IMR-90 (cell line): Measurements from ENCODE around the gene GDI2. TPM values are rescaled to one million over a fixed set of nuclear protein-coding genes. Genes with fewer than 3 reads are reported as not detected.

Experiments
- ATAC-seq: fragments of 200-7000 bp; cut with Tn5 transposase; 2 replicates; pipeline ENCODE4 v1.9.1; 2020; ENCODE audit warnings: low read depth, mild to moderate bottlenecking, moderate library complexity
- BruUV-seq: library from RNA; stranded (reverse); fragments of 400-500 nt; replicated peaks from 2 replicates; lab custom pipeline; 2021; lab: Mats Ljungman, UMichigan
- CTCF ChIA-PET: fragments of 300-600 bp; formaldehyde crosslinking; extraction: SDS; loops from one replicate; lab custom pipeline; 2021; ENCODE audit warnings: antibody characterized with exemption; lab: Yijun Ruan, JAX
- POLR2A ChIA-PET: fragments of 300-600 bp; sonication (Branson Sonifier 250); formaldehyde crosslinking; loops from one replicate; lab custom pipeline; 2022; ENCODE audit warnings: antibody characterized with exemption; ENCODE audit not compliant: unreplicated experiment; lab: Charles Lee
- DNase-seq: peaks from one replicate; pipeline ENCODE4 v3.0.0; 2013
- H2AFZ ChIP-seq: replicated peaks from 2 replicates; pipeline ENCODE3; 2013; ENCODE audit warnings: low read length, mild to moderate bottlenecking; ENCODE audit not compliant: poor library complexity
- H2AK5ac ChIP-seq: 2 replicates; pipeline ENCODE4 v1.6.1; 2013; ENCODE audit warnings: low read depth, low read length, inconsistent platforms
- H2AK9ac ChIP-seq: replicated peaks from 2 replicates; pipeline ENCODE3; 2013; ENCODE audit warnings: mild to moderate bottlenecking, low read depth, low read length, moderate library complexity; ENCODE audit not compliant: poor library complexity
- H2BK120ac ChIP-seq: 2 replicates; pipeline ENCODE4 v1.6.1; 2013; ENCODE audit warnings: low read depth, low read length, inconsistent platforms
- H2BK15ac ChIP-seq: 3 replicates; pipeline ENCODE4 v1.6.1; 2013; ENCODE audit warnings: low read depth, low read length, inconsistent platforms
- H2BK20ac ChIP-seq: 2 replicates; pipeline ENCODE4 v1.6.1; 2013; ENCODE audit warnings: low read depth, mild to moderate bottlenecking, inconsistent platforms, low read length, moderate library complexity
- H2BK5ac ChIP-seq: 2 replicates; pipeline ENCODE4 v1.6.1; 2013; ENCODE audit warnings: mild to moderate bottlenecking, low read depth, low read length, inconsistent platforms; ENCODE audit not compliant: poor library complexity, severe bottlenecking
- H3K14ac ChIP-seq: replicated peaks from 2 replicates; pipeline ENCODE4 v1.6.1; 2013; ENCODE audit warnings: low read depth, low read length, inconsistent platforms
- H3K18ac ChIP-seq: 2 replicates; pipeline ENCODE4 v1.6.1; 2013; ENCODE audit warnings: low read depth, low read length, control low read depth
- H3K23ac ChIP-seq: 2 replicates; pipeline ENCODE4 v1.6.1; 2013; ENCODE audit warnings: low read depth, low read length, inconsistent platforms
- H3K27ac ChIP-seq: 2 replicates; pipeline ENCODE4 v1.5.1; 2013; ENCODE audit warnings: mild to moderate bottlenecking, control low read depth, low read length; ENCODE audit not compliant: insufficient read depth
- H3K27me3 ChIP-seq: 2 replicates; pipeline ENCODE4 v1.6.1; 2013; ENCODE audit warnings: low read length; ENCODE audit not compliant: control insufficient read depth, insufficient read depth
- H3K36me3 ChIP-seq: 2 replicates; pipeline ENCODE4 v1.6.1; 2013; ENCODE audit warnings: low read length, mixed read lengths; ENCODE audit not compliant: control insufficient read depth, insufficient read depth
- H3K4ac ChIP-seq: 2 replicates; pipeline ENCODE4 v1.6.1; 2013; ENCODE audit warnings: low read depth, low read length, inconsistent platforms
- H3K4me1 ChIP-seq: 2 replicates; pipeline ENCODE4 v1.6.1; 2013; ENCODE audit warnings: low read length, mixed read lengths; ENCODE audit not compliant: control insufficient read depth, insufficient read depth
- H3K4me2 ChIP-seq: 2 replicates; pipeline ENCODE4 v1.6.1; 2013; ENCODE audit warnings: low read depth, mild to moderate bottlenecking, control low read depth, low read length, moderate library complexity
- H3K4me3 ChIP-seq: 2 replicates; pipeline ENCODE4 v1.5.1; 2013; ENCODE audit warnings: low read depth, mild to moderate bottlenecking, control low read depth, low read length, moderate library complexity; ENCODE audit not compliant: insufficient read depth
- H3K56ac ChIP-seq: 2 replicates; pipeline ENCODE4 v1.6.1; 2013; ENCODE audit warnings: low read length, inconsistent platforms; ENCODE audit not compliant: insufficient read depth; ENCODE audit errors: extremely low read depth
- H3K79me1 ChIP-seq, 2 experiments: 2 replicates each; pipeline ENCODE4 v1.6.1; 2013; ENCODE audit warnings: low read length in 2 of 2, inconsistent platforms in 1 of 2, low read depth in 1 of 2
- H3K9ac ChIP-seq: 2 replicates; pipeline ENCODE4 v1.6.1; 2013; ENCODE audit warnings: low read depth, low read length, control low read depth
- H3K9me1 ChIP-seq: 2 replicates; pipeline ENCODE4 v1.6.1; 2013; ENCODE audit warnings: low read length, inconsistent platforms; ENCODE audit not compliant: insufficient read depth
- H3K9me3 ChIP-seq: 2 replicates; pipeline ENCODE4 v1.6.1; 2013; ENCODE audit warnings: low read length; ENCODE audit not compliant: control insufficient read depth, insufficient read depth
- H4K20me1 ChIP-seq: 2 replicates; pipeline ENCODE4 v1.6.1; 2013; ENCODE audit warnings: low read length, inconsistent platforms; ENCODE audit not compliant: insufficient read depth
- H4K5ac ChIP-seq: 2 replicates; pipeline ENCODE4 v1.6.1; 2013; ENCODE audit warnings: mild to moderate bottlenecking, low read depth, low read length, control low read depth
- H4K8ac ChIP-seq, 2 experiments: 2 replicates each; pipeline ENCODE4 v1.6.1; 2013; ENCODE audit warnings: low read depth in 2 of 2, low read length in 2 of 2, control low read depth in 1 of 2, inconsistent platforms in 1 of 2
- H4K91ac ChIP-seq: 2 replicates; pipeline ENCODE4 v1.6.1; 2013; ENCODE audit warnings: low read depth, low read length, inconsistent platforms; ENCODE audit not compliant: insufficient read depth
- BHLHE40 ChIP-seq: fragments of 150-350 bp; IDR thresholded peaks from 2 replicates; pipeline ENCODE4 v1.6.1; 2016; ENCODE audit warnings: mild to moderate bottlenecking, low read depth, low read length
- CEBPB ChIP-seq: IDR thresholded peaks from 2 replicates; pipeline ENCODE4 v1.6.1; 2012; ENCODE audit warnings: low read depth, low read length, improper control_type of control experiment
- CHD1 ChIP-seq: IDR thresholded peaks from 2 replicates; pipeline ENCODE4 v1.6.1; 2012; ENCODE audit warnings: low read depth, low read length, improper control_type of control experiment
- CTCF ChIP-seq: conservative IDR thresholded peaks from 2 replicates; pipeline ENCODE4 v1.5.1; 2012; ENCODE audit warnings: mild to moderate bottlenecking, low read depth, low read length, improper control_type of control experiment
- ELK1 ChIP-seq: fragments of 150-350 bp; IDR thresholded peaks from 2 replicates; pipeline ENCODE4 v1.6.1; 2016; ENCODE audit warnings: low read depth, mild to moderate bottlenecking, low read length, moderate library complexity, borderline replicate concordance
- FOS ChIP-seq: fragments of 150-350 bp; IDR thresholded peaks from 2 replicates; pipeline ENCODE4 v1.6.1; 2016; ENCODE audit warnings: low read depth, low read length
- MAFK ChIP-seq: IDR thresholded peaks from 2 replicates; pipeline ENCODE4 v1.6.1; 2012; ENCODE audit warnings: low read depth, low read length, improper control_type of control experiment
- MAZ ChIP-seq: IDR thresholded peaks from 2 replicates; pipeline ENCODE4 v1.6.1; 2012; ENCODE audit warnings: low read depth, mild to moderate bottlenecking, low read length, improper control_type of control experiment, moderate library complexity, borderline replicate concordance
- MXI1 ChIP-seq: IDR thresholded peaks from 2 replicates; pipeline ENCODE4 v1.6.1; 2012; ENCODE audit warnings: low read depth, mild to moderate bottlenecking, low read length, moderate library complexity, borderline replicate concordance
- NFE2L2 ChIP-seq: fragments of 150-350 bp; IDR thresholded peaks from 2 replicates; pipeline ENCODE4 v1.6.1; 2016; ENCODE audit warnings: low read depth, mild to moderate bottlenecking, low read length
- POLR2A ChIP-seq: IDR thresholded peaks from 2 replicates; pipeline ENCODE4 v1.6.1; 2012; ENCODE audit warnings: mild to moderate bottlenecking, low read depth, low read length
- RAD21 ChIP-seq: IDR thresholded peaks from 2 replicates; pipeline ENCODE4 v1.6.1; 2012; ENCODE audit warnings: low read length, improper control_type of control experiment
- RCOR1 ChIP-seq: IDR thresholded peaks from 2 replicates; pipeline ENCODE4 v1.6.1; 2012; ENCODE audit warnings: mild to moderate bottlenecking, low read length, improper control_type of control experiment; ENCODE audit not compliant: insufficient replicate concordance
- RFX5 ChIP-seq: IDR thresholded peaks from 2 replicates; pipeline ENCODE4 v1.8.0; 2012; ENCODE audit warnings: low read depth, mild to moderate bottlenecking, low read length, moderate library complexity
- SMC3 ChIP-seq: fragments of 150-350 bp; IDR thresholded peaks from 2 replicates; pipeline ENCODE4 v1.6.1; 2016; ENCODE audit warnings: low read depth, mild to moderate bottlenecking, antibody characterized with exemption, low read length, moderate library complexity
- USF2 ChIP-seq: fragments of 150-350 bp; IDR thresholded peaks from 2 replicates; pipeline ENCODE4 v1.6.1; 2017; ENCODE audit warnings: mild to moderate bottlenecking, antibody characterized with exemption, low read length, low read depth
- WGBS, 2 experiments: methylation state at CpG; one replicate each; pipeline versions ENCODE4 v1.1.5 to v1.1.7; 2013; ENCODE audit warnings: missing lambda C conversion rate in 2 of 2; ENCODE audit not compliant: insufficient read length in 1 of 2; ENCODE audit errors: extremely low coverage in 2 of 2; 5-methylcytosine and 5-hydroxymethylcytosine counted together
- dilution Hi-C: fragments of 300-500 bp; cut with HindIII; formaldehyde crosslinking; loops from one replicate; pipeline ENCODE4 v1.14.3; 2018; ENCODE audit warnings: low sequenced_read_pairs; ENCODE audit not compliant: unreplicated experiment
- in situ Hi-C: fragments of 300-500 bp; cut with MboI; formaldehyde crosslinking; loops from 3 replicates; pipeline ENCODE4 v1.14.3; 2019; ENCODE audit warnings: low sequenced_read_pairs, inconsistent platforms, mixed read lengths
- intact Hi-C: fragments of 100-400 bp; cut with micrococcal nuclease; formaldehyde crosslinking; loops from 2 replicates; pipeline ENCODE4 v1.10.0; 2022
- polyA plus RNA-seq, 3 experiments: library from polyadenylated mRNA; depleted of rRNA; stranded (reverse); fragments of >200 nt; gene quantifications; 2 replicates each; pipeline ENCODE4 v1.2.3, GENCODE V29; 2012; ENCODE audit warnings: low replicate concordance in 1 of 3
- total RNA-seq: library from RNA; depleted of rRNA; stranded (reverse); fragments of >200 nt; gene quantifications from 2 replicates; pipeline ENCODE4 v1.2.3, GENCODE V29; 2012

Gene GDI2
- total and polyA plus RNA-seq, 2 of the 4 experiments (the other 2 are of a cell fraction): 171 to 396 TPM

- CTCF ChIA-PET: no interaction called here
- Histone ChIP-seq H3K36me3 (no peaks in the 10 kb centered on the region), H3K56ac (no peak overlapping the region), H2AFZ (no peak overlapping the region), H3K27ac (no peak overlapping the region), H3K4ac (no peak overlapping the region), H4K91ac (no peak overlapping the region), H3K23ac (no peak overlapping the region), H3K14ac (no peak overlapping the region), H4K8ac (no peak overlapping the region), H2BK120ac (no peak overlapping the region), H2AK5ac (no peak overlapping the region), H3K4me3 (no peak overlapping the region), H2AK9ac (no peak overlapping the region), H4K20me1 (no peaks in the 10 kb centered on the region; the same call in 1 of the 2 replicates), H2BK15ac (no peak overlapping the region), H3K4me1 (no peaks in the 10 kb centered on the region), H3K9me3 (no peaks in the 10 kb centered on the region), H3K9ac (no peak overlapping the region), H2BK20ac (no peak overlapping the region), H3K18ac (no peak overlapping the region), H3K9me1 (peaks cover 5% of the 10 kb centered on the region; the same call in 1 of the 2 replicates), H4K5ac (no peak overlapping the region), H3K79me1 (no peaks in the 10 kb centered on the region), H3K27me3 (no peaks in the 10 kb centered on the region), H3K4me2 (no peak overlapping the region), H2BK5ac (no peak overlapping the region)
- no peak for TF ChIP-seq POLR2A
- TF ChIP-seq NFE2L2: no peak
- TF ChIP-seq CEBPB: no peak
- no peak for TF ChIP-seq MAZ
- no peak for TF ChIP-seq BHLHE40
- no peak for TF ChIP-seq FOS
- TF ChIP-seq CHD1: no peak
- no peak for TF ChIP-seq ELK1
- TF ChIP-seq CTCF: no peak
- TF ChIP-seq MXI1: no peak
- TF ChIP-seq RCOR1: no peak
- no peak for TF ChIP-seq USF2
- TF ChIP-seq RAD21: no peak
- no peak for TF ChIP-seq RFX5
- no peak for TF ChIP-seq MAFK
- TF ChIP-seq SMC3: no peak
- in situ Hi-C loops (no loop called here), dilution Hi-C loops (no loop called here), intact Hi-C loops (no loop called here)
- POLR2A ChIA-PET: no interaction called here
- ATAC-seq: no peak
- 78% methylated on average over 3 of the region's 8 CpGs; no CpG with 5 or more reads in 1 of the 2 experiments for WGBS, 2 experiments
- no peak for DNase-seq
- BruUV-seq: no TSS peak
These were observed 18.2 kb upstream of the GDI2 start for GRCh38 chr10:5831446-5831782.
